K562 (cell line): ENCODE results near the gene EFNB3. TPM values are rescaled to one million over a fixed set of nuclear protein-coding genes. Genes with fewer than 3 reads are reported as not detected.

Experiments used
- ATAC-seq: fragments of 200-7000 bp; cut with Tn5 transposase; 3 replicates; pipeline ENCODE4 v1.9.1; 2020; ENCODE audit warnings: moderate library complexity
- BruUV-seq: library from RNA; stranded (reverse); fragments of 400-500 nt; replicated peaks from 2 replicates; lab custom pipeline; 2021; lab: Mats Ljungman, UMichigan
- CTCF ChIA-PET: fragments of 300-600 bp; formaldehyde crosslinking; extraction: SDS; loops from one replicate; lab custom pipeline; 2021; ENCODE audit warnings: low intra/inter-chr PET ratio; lab: Yijun Ruan, JAX
- POLR2A ChIA-PET: fragments of 300-600, 350-650 bp; sonication (Branson Sonifier 250); formaldehyde crosslinking; extraction: SDS; loops from one replicate; lab custom pipeline; 2021; ENCODE audit warnings: antibody characterized with exemption, inconsistent platforms; lab: Yijun Ruan, JAX
- DNase-seq, 4 experiments: peaks; one replicate each; pipeline versions ENCODE4 v3.0.0 to v3.0.0-alpha.2; 2011 to 2018; ENCODE audit warnings: low spot score in 3 of 4, mixed read lengths in 3 of 4; ENCODE audit errors: extremely low read depth in 1 of 4
- FAIRE-seq: peaks from 2 replicates; lab custom pipeline; 2011; peaks lifted over from hg19 to GRCh38; lab: Jason Lieb, UNC
- H2AFZ ChIP-seq: 2 replicates; pipeline ENCODE4 v1.6.0; 2011; ENCODE audit warnings: low read depth, low read length, control low read depth, inconsistent platforms
- H3K27ac ChIP-seq: fragments of 200-600 bp; 3 replicates; pipeline ENCODE4 v1.8.0; 2011; ENCODE audit warnings: low read depth, mild to moderate bottlenecking, control low read depth, inconsistent platforms, low read length, moderate library complexity, mixed read lengths; ENCODE audit errors: extremely low read depth
- H3K27me3 ChIP-seq, 2 experiments: fragments of 300-600 bp in 1 of 2; 2 replicates in 1 of 2; 3 replicates in 1 of 2; pipeline versions ENCODE4 v1.6.0 to v1.8.0; 2011; ENCODE audit warnings: inconsistent platforms in 2 of 2, low read length in 2 of 2, mild to moderate bottlenecking in 1 of 2, mixed read lengths in 1 of 2, moderate library complexity in 1 of 2; ENCODE audit not compliant: control insufficient read depth in 2 of 2, insufficient read depth in 2 of 2
- H3K36me3 ChIP-seq: fragments of 300-600 bp; 3 replicates; pipeline ENCODE4 v1.8.0; 2011; ENCODE audit warnings: mild to moderate bottlenecking, low read length, inconsistent platforms; ENCODE audit not compliant: control insufficient read depth, insufficient read depth
- H3K4me1 ChIP-seq, 2 experiments: fragments of 200-600 bp in 1 of 2; replicated peaks in 1 of 2; 2 replicates in 1 of 2; 3 replicates in 1 of 2; pipeline versions ENCODE4 v1.5.1 to v1.8.0; 2011; ENCODE audit warnings: inconsistent platforms in 2 of 2, low read length in 2 of 2, mild to moderate bottlenecking in 1 of 2, mixed read lengths in 1 of 2, moderate library complexity in 1 of 2; ENCODE audit not compliant: control insufficient read depth in 2 of 2, insufficient read depth in 2 of 2
- H3K4me2 ChIP-seq: 2 replicates; pipeline ENCODE4 v1.6.1; 2011; ENCODE audit warnings: low read length, control low read depth, inconsistent platforms, mixed read lengths; ENCODE audit not compliant: insufficient read depth
- H3K4me3 ChIP-seq: fragments of 200-600 bp; sonication (generic), shearing (Covaris generic); 2 replicates; pipeline ENCODE4 v1.5.1; 2016; ENCODE audit warnings: control low read depth, inconsistent platforms
- H3K79me2 ChIP-seq: fragments of 200-600 bp; 3 replicates; pipeline ENCODE4 v1.8.0; 2011; ENCODE audit warnings: low read length, inconsistent platforms; ENCODE audit not compliant: control insufficient read depth, insufficient read depth
- H3K9ac ChIP-seq, 2 experiments: 2 replicates each; pipeline versions ENCODE4 v1.6.0 to v1.6.1; 2011; ENCODE audit warnings: low read depth in 2 of 2, low read length in 2 of 2, control low read depth in 1 of 2, inconsistent platforms in 1 of 2, mild to moderate bottlenecking in 1 of 2, mixed read lengths in 1 of 2; ENCODE audit not compliant: insufficient read depth in 1 of 2
- H3K9me1 ChIP-seq: one replicate; pipeline ENCODE4 v1.6.0; 2011; ENCODE audit warnings: inconsistent platforms, mild to moderate bottlenecking, low read length, moderate library complexity; ENCODE audit not compliant: control insufficient read depth, insufficient read depth
- H3K9me3 ChIP-seq: replicated peaks from 2 replicates; pipeline ENCODE4 v1.5.1; 2011; ENCODE audit warnings: low read depth, low read length, inconsistent platforms; ENCODE audit not compliant: control insufficient read depth, insufficient read depth
- H4K20me1 ChIP-seq: replicated peaks from 2 replicates; pipeline ENCODE4 v1.6.1; 2011; ENCODE audit warnings: low read length, inconsistent platforms, mixed read lengths; ENCODE audit not compliant: control insufficient read depth, insufficient read depth
- ARID1B ChIP-seq: fragments of 450-650 bp; IDR thresholded peaks from 2 replicates; pipeline ENCODE4 v1.6.1; 2016; ENCODE audit warnings: antibody characterized with exemption, mild to moderate bottlenecking, inconsistent platforms
- HOXB6 ChIP-seq: fragments of 250-450 bp; sonication (Bioruptor Pico); IDR thresholded peaks from 2 replicates; pipeline ENCODE4 v1.5.1; 2022; ENCODE audit warnings: mild to moderate bottlenecking, borderline replicate concordance
- KDM5B ChIP-seq: fragments of 200-600 bp; sonication (generic); IDR thresholded peaks from 2 replicates; pipeline ENCODE4 v1.6.1; 2012; ENCODE audit warnings: low read depth, mild to moderate bottlenecking, moderate library complexity, low read length, control low read depth, inconsistent platforms; ENCODE audit not compliant: insufficient replicate concordance
- LEF1 ChIP-seq: fragments of 450-650 bp; IDR thresholded peaks from 2 replicates; pipeline ENCODE4 v1.6.1; 2016; ENCODE audit warnings: mild to moderate bottlenecking
- MEIS2 ChIP-seq: fragments of 450-650 bp; IDR thresholded peaks from 2 replicates; pipeline ENCODE4 v1.6.1; 2014; ENCODE audit warnings: mild to moderate bottlenecking; ENCODE audit not compliant: partially characterized antibody
- MXD1 ChIP-seq: fragments of 250-450 bp; sonication (Bioruptor Pico); IDR thresholded peaks from 2 replicates; pipeline ENCODE4 v1.8.0; 2021; ENCODE audit warnings: borderline replicate concordance, mild to moderate bottlenecking, moderate library complexity; ENCODE audit not compliant: poor library complexity, severe bottlenecking
- NELFE ChIP-seq: IDR thresholded peaks from 2 replicates; pipeline ENCODE4 v1.6.1; 2011; ENCODE audit warnings: mild to moderate bottlenecking; ENCODE audit not compliant: insufficient read depth, insufficient read length
- PBX2 ChIP-seq, 2 experiments: IDR thresholded peaks in 1 of 2; conservative IDR thresholded peaks in 1 of 2; 2 replicates each; pipeline ENCODE4 v1.6.1; 2016; ENCODE audit warnings: low read depth in 2 of 2, mild to moderate bottlenecking in 1 of 2, missing compliant biosample characterization in 1 of 2, missing genetic modification characterization in 1 of 2, moderate library complexity in 1 of 2
- PTBP1 ChIP-seq: fragments of 200-400 bp; formaldehyde crosslinking; IDR thresholded peaks from 2 replicates; pipeline ENCODE4 v1.6.1; 2017; ENCODE audit warnings: low read depth, low read length
- SP1 ChIP-seq: sonication (generic); formaldehyde crosslinking; IDR thresholded peaks from 2 replicates; pipeline ENCODE4 v1.8.1; 2022; ENCODE audit warnings: mild to moderate bottlenecking, missing genetic modification reagents
- TCF15 ChIP-seq: fragments of 250-450 bp; sonication (Bioruptor Pico); IDR thresholded peaks from 2 replicates; pipeline ENCODE4 v1.8.0; 2022; ENCODE audit warnings: moderate library complexity, mild to moderate bottlenecking, inconsistent platforms
- VEZF1 ChIP-seq: fragments of 200-800 bp; sonication (Bioruptor generic); IDR thresholded peaks from 2 replicates; pipeline ENCODE4 v1.6.1; 2017; ENCODE audit warnings: missing genetic modification characterization, missing compliant biosample characterization
- WGBS: fragments of 100-300 bp; shearing (Covaris generic); methylation state at CpG from one replicate; pipeline ENCODE4 v1.1.6; 2016; ENCODE audit warnings: low coverage, mixed read lengths; ENCODE audit not compliant: insufficient coverage; ENCODE audit errors: missing lambda C conversion rate; 5-methylcytosine and 5-hydroxymethylcytosine counted together
- in situ Hi-C: fragments of 300-500 bp; cut with MboI; formaldehyde crosslinking; loops from 4 replicates; pipeline ENCODE4 v1.15.0; 2018; ENCODE audit warnings: inconsistent platforms, mixed read lengths
- intact Hi-C: fragments of 100-400 bp; cut with micrococcal nuclease; formaldehyde crosslinking; loops from 2 replicates; pipeline ENCODE4 v1.14.2; 2022
- polyA plus RNA-seq, 8 experiments: library from polyadenylated mRNA; depleted of rRNA in 4 of 8; stranded (reverse) in 5 of 8; unstranded in 3 of 8; fragments of >200 nt; fragmentation: Nextera tagmentation in 2 of 8; fragmentation: Illumina TruSeq in 1 of 8; extraction: Ambion mirVana in 2 of 8; extraction: Trizol in 1 of 8; gene quantifications; 2 replicates each; pipeline versions ENCODE4 v1.2.1 to v1.2.3, GENCODE V29; 2011 to 2014; ENCODE audit warnings: inconsistent platforms in 1 of 8, missing spikeins in 1 of 8
- total RNA-seq, 7 experiments: library from RNA; depleted of rRNA in 6 of 7; stranded (reverse); fragments of >200 nt in 6 of 7; fragmentation: Illumina TruSeq in 2 of 7; extraction: Trizol in 2 of 7; gene quantifications; 2 replicates each; pipeline versions ENCODE4 v1.2.1 to v1.2.3, GENCODE V29; 2011 to 2021; ENCODE audit warnings: low replicate concordance in 1 of 7

The EFNB3 gene
- total and polyA plus RNA-seq, 9 of the 15 experiments (the other 6 are each of a cell fraction or from before 2014, with no cell fraction given), result not detected

- H3K4me1 ChIP-seq, result peaks cover 0 to 4% of the 10 kb centered on the region in 2 experiments; a peak in 3 of 5 replicates
- TF ChIP-seq MXD1 (no peak), LEF1 (no peak), PBX2 (CRISPR knock-in tag; IDR thresholded peaks at IDR 0.05; ENCODE audit: low read depth) (no peak), PBX2 (tag; conservative IDR thresholded peaks at IDR 0.05; ENCODE audit: low read depth) (peak; percentile 73), HOXB6 (CRISPR knock-in tag) (no peak), MEIS2 (peak; percentile 35), PTBP1 (no peak), NELFE (no peak), ARID1B (no peak), KDM5B (no peak), VEZF1 (CRISPR knock-in tag) (no peak), TCF15 (CRISPR knock-in tag) (no peak), SP1 (CRISPR knock-in tag) (no peak)
- no peaks in the 10 kb centered on the region for H3K9me1 ChIP-seq
- no peak overlapping the region for H3K9ac ChIP-seq
- FAIRE-seq (no peak), DNase-seq (no peak), ATAC-seq (no peak)
- peaks cover 12 to 26% of the 10 kb centered on the region in 2 experiments; a peak in 4 of 5 replicates for H3K27me3 ChIP-seq
- H4K20me1 ChIP-seq, result no peaks in the 10 kb centered on the region
- H3K4me2 ChIP-seq, result no peak overlapping the region
- in situ Hi-C loops, result loop anchor here (10.0 kb wide), 1 partner anchor 240 kb away; no protein-coding TSS in a partner anchor
- WGBS, result 17% methylated on average over 8 of the region's 8 CpGs
- H3K36me3 ChIP-seq, result no peaks in the 10 kb centered on the region
- ChIA-PET CTCF (interaction anchor here (1.3 to 2.3 kb wide), 5 partner anchors 113 to 313 kb away, joined by 6 to 12 read pairs (median 7); partner anchors contain the start of genes CYB5D1 and NAA38), POLR2A (interaction anchor here (0.6 to 1.7 kb wide), 2 partner anchors 58 to 238 kb away, joined by 3 to 9 read pairs; partner anchors contain the start of gene TP53)
- H2AFZ ChIP-seq, result no peak overlapping the region
- intact Hi-C loops, result loop anchor here (5.0 to 10.0 kb wide), 2 partner anchors 110 to 153 kb away; partner anchors contain the start of genes CYB5D1, NAA38 and TMEM88
- H3K9me3 ChIP-seq, result no peaks in the 10 kb centered on the region
- no peak overlapping the region for H3K27ac ChIP-seq
- no peak overlapping the region for H3K4me3 ChIP-seq
- H3K79me2 ChIP-seq, result no peaks in the 10 kb centered on the region
- no TSS peak for BruUV-seq
Observed at GRCh38 chr17:7744416-7744815, 39.4 kb downstream of the EFNB3 start.
